ENCODE measurements around the gene TAF4B.

DNA sequence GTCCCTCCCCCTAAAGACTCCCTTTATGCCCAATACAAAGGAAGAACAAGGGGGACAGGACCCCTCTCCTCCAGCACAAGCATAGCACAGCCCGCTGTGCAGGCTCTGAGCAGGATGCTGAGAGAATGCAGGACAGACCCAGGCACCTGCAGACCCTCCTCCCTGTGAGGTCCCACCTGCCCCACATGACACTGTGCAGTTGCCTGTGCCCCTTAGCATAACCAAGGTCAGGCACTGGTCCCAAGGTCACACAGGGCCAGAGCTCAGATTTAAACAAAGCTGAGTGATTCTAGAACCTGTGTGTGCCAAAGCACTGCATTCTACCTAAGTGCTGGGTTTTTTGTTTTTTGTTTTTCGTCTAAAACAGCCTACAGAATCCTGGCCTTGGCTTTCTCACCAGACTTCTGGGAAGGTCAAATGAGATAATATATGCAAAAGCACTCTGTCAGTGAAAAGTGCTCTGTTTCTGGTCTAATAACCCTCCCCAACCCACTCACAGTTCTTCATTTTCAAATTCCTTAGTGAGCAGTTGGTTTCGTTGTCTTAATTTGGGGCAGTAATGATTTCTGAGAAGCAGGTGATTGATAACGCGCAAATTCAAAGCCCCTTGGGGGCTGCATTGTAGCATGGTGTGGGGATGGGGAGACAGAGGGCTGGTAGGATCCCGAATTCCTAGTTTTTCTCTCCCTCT, 196.4 kb downstream of the TAF4B start:
- TF ChIP-seq CTCF (IDR thresholded peaks at IDR 0.05) (no peak), POLR2A (IDR thresholded peaks at IDR 0.05) (no peak)

All from Peyer's patch (tissue), 4 donors.